ENCODE measurements around the gene RTKN2. TPM values are rescaled to one million over a fixed set of nuclear protein-coding genes. Genes with fewer than 3 reads are reported as not detected.
A peak's percentile ranks its signal among the peaks of the same experiment; 100 is the strongest.

Gene RTKN2
- total RNA-seq, result 27.5 and 29.2 TPM in 2 replicates
- long read RNA-seq, full-length matches to known transcripts, result 52 of 83 reads
- long read RNA-seq, partial matches to known transcripts, result 5 of 83 reads
- long read RNA-seq, other reads (novel, unspliced or antisense), result 26 of 83 reads

DNA sequence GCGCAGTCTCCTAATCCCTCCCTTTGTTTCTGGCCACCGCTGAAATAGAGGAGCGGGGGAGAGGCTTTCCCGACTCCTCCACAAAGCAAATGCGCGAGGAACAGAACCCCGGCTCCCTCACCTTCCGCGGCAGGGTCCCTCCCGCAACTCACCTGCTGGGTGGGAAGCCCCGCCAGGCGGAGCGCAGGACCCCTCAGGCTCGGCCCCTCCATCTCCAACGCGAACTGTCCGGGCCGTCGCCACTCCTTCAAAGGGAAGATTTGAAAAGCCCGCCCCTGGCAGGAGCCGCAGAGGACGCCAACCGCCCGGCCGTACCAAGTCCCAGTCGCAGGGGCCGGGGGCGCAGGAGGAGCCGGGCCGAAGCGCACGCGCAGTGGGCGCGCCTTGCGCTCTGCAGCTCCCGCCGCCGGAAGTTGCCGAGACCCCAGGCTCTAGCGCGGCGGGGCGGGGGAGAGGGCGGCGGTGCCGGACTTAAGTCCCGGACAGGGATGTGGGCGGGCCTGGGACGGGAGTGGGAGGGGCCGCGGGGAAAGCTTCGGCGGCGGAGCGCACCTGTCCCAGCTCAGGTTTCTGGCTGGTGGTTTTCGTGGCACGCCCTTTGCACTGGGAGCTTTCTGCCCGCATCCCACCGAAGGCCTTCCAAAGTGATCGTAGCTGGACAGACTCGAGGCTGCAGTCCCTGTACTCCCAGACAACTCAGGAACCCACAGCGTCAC lies at the start of gene RTKN2:
TSS of gene RTKN2 (minus strand) at position 446 of the 716 bp plus-strand sequence. CDS start at position 212, 234 bp downstream.
- Mint-ChIP-seq H3K36me3 (ENCODE audit: low read depth) (no peaks in the 10 kb centered on the region), H3K4me1 (peaks cover 38% of the 10 kb centered on the region), H3K4me3 (peak within 1 kb of the TSS; percentile 92), H3K27ac (ENCODE audit: unreplicated experiment) (peak within 1 kb of the TSS; percentile 91), H3K27me3 (ENCODE audit: low read depth) (peaks cover 31% of the 10 kb centered on the region), H3K9me3 (no peaks in the 10 kb centered on the region)
- DNase-seq (ENCODE audit: low read depth, low spot score), result peak; percentile 90
- TF ChIP-seq, protein P1, sequence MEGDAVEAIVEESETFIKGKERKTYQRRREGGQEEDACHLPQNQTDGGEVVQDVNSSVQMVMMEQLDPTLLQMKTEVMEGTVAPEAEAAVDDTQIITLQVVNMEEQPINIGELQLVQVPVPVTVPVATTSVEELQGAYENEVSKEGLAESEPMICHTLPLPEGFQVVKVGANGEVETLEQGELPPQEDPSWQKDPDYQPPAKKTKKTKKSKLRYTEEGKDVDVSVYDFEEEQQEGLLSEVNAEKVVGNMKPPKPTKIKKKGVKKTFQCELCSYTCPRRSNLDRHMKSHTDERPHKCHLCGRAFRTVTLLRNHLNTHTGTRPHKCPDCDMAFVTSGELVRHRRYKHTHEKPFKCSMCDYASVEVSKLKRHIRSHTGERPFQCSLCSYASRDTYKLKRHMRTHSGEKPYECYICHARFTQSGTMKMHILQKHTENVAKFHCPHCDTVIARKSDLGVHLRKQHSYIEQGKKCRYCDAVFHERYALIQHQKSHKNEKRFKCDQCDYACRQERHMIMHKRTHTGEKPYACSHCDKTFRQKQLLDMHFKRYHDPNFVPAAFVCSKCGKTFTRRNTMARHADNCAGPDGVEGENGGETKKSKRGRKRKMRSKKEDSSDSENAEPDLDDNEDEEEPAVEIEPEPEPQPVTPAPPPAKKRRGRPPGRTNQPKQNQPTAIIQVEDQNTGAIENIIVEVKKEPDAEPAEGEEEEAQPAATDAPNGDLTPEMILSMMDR (conservative IDR thresholded peaks at IDR 0.05), result no peak

GRCh38 chr10:62317257-62317656 lies 48.6 kb upstream of the RTKN2 start:
- H3K27me3 Mint-ChIP-seq (ENCODE audit: low read depth), result no peaks in the 10 kb centered on the region
- H3K4me1 Mint-ChIP-seq, result peaks cover 6% of the 10 kb centered on the region
- TF ChIP-seq, protein P1 (conservative IDR thresholded peaks at IDR 0.05), result no peak
- DNase-seq (ENCODE audit: low read depth, low spot score), result peak; percentile 10
- H3K9me3 Mint-ChIP-seq, result no peaks in the 10 kb centered on the region
- H3K4me3 Mint-ChIP-seq, result no peak overlapping the region
- no peak overlapping the region for H3K27ac Mint-ChIP-seq (ENCODE audit: unreplicated experiment)
- no peaks in the 10 kb centered on the region for H3K36me3 Mint-ChIP-seq (ENCODE audit: low read depth)

GRCh38 chr10:62309254-62309653 lies 40.6 kb upstream of the RTKN2 start:
- H3K27me3 Mint-ChIP-seq (ENCODE audit: low read depth), result no peaks in the 10 kb centered on the region
- H3K36me3 Mint-ChIP-seq (ENCODE audit: low read depth), result no peaks in the 10 kb centered on the region
- H3K4me3 Mint-ChIP-seq, result no peak overlapping the region
- no peaks in the 10 kb centered on the region for H3K4me1 Mint-ChIP-seq
- H3K27ac Mint-ChIP-seq (ENCODE audit: unreplicated experiment), result no peak overlapping the region
- no peak for DNase-seq (ENCODE audit: low read depth, low spot score)
- no peaks in the 10 kb centered on the region for H3K9me3 Mint-ChIP-seq
- TF ChIP-seq, protein P1 (conservative IDR thresholded peaks at IDR 0.05), result no peak

GRCh38 chr10:62308101-62308500 lies 39.5 kb upstream of the RTKN2 start:
- TF ChIP-seq, protein P1 (conservative IDR thresholded peaks at IDR 0.05), result no peak
- Mint-ChIP-seq H3K9me3 (no peaks in the 10 kb centered on the region), H3K36me3 (ENCODE audit: low read depth) (no peaks in the 10 kb centered on the region), H3K4me3 (no peak overlapping the region), H3K4me1 (no peaks in the 10 kb centered on the region), H3K27me3 (ENCODE audit: low read depth) (no peaks in the 10 kb centered on the region), H3K27ac (ENCODE audit: unreplicated experiment) (no peak overlapping the region)
- DNase-seq (ENCODE audit: low read depth, low spot score), result no peak

DNA sequence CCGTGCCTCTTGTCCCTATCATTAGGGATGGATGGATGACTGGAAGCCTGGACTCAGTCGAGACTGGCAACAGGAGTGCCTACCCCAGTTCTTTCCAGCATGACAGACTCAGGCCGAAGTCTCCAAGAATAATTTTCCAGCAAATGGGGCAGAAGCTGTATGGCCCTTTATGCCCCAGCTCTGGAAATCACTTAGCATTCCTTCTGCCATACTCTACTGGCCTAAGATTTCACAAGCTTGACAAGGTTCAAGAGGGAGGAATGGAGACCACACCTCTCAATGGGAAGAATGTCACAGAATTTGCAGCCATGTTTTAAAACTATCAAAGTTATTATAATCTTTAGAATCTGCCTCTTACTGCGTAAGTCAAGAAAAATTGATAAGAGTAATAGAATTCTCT lies 39.0 kb upstream of the RTKN2 start:
- Mint-ChIP-seq H3K27me3 (ENCODE audit: low read depth) (no peaks in the 10 kb centered on the region), H3K9me3 (no peaks in the 10 kb centered on the region), H3K4me1 (no peaks in the 10 kb centered on the region), H3K36me3 (ENCODE audit: low read depth) (no peaks in the 10 kb centered on the region), H3K27ac (ENCODE audit: unreplicated experiment) (no peak overlapping the region), H3K4me3 (no peak overlapping the region)
- TF ChIP-seq, protein P1 (conservative IDR thresholded peaks at IDR 0.05), result no peak
- DNase-seq (ENCODE audit: low read depth, low spot score), result no peak

Measured in neural crest cell (in vitro differentiated cells).